HG03280 (cell line): ENCODE results near the gene DCTN2.
"Not testable (repeated sequence)": the region's sequence is repeated elsewhere in the genome, so short reads cannot be mapped to it uniquely, and the experiment has no call there.

Experiments used
- ATAC-seq: cut with Tn5 transposase; IDR thresholded peaks from one replicate; pipeline ENCODE4 v1.9.1; 2021; ENCODE audit warnings: mild to moderate bottlenecking, moderate library complexity; ENCODE audit not compliant: unreplicated experiment

DCTN2 gene

DNA sequence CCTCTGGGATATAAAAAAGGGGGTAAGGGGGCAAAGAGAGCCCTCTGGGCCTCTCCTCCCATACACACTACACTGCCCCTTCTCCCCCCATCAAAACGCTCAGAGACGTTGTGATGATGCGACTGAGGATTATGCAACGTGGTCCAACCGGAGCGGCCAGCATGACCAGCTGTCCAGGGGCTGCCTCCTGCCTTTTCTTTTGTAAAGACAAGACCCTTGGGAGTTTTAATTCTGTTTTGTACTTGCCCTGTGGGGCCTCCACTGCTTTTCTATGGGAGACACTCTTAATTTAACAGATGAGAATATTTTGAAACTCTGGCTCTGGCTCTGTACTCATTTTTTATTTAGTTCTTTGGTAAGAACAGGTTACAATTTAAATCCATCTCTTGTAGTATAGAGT, 17.2 kb downstream of the DCTN2 start:
- ATAC-seq, result no peak

DNA sequence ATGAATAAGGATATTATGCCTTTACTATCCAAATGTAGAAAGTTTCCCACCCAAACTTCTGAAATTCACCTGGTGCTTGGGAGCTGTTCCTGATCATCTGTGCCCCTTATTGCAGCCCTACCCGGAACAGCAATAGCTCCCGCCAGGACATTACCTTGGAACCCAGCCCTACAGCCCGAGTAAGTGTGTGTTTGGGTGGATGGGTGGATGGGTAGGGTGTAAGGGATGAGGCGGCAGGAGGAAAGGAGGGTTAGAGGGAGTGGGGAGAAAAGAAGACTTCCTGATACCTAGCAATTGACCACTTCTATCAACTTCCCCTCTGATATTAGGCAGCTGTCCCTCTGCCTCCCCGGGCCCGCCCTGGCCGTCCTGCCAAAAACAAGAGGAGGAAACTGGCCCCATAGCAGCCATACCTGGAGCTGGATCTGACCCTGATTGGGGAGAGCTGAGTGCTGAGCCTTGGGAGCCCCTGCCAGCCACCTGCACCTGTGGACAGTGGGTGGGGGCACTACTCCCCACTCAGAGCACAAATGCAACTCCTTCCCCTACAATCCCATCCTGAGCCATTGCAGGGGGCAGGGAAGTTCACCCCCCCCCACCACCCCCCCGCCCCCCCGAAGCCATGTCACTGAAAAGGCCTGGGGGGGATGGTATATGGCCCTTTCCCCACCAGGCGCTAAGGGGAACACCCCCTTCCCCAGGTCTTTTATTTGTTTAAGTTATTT, 18.0 kb downstream of the DCTN2 start:
- ATAC-seq, result no peak

GRCh38 chr12:57528176-57528575, 18.8 kb downstream of the DCTN2 start:
- ATAC-seq, result no peak

GRCh38 chr12:57527184-57527583, 19.8 kb downstream of the DCTN2 start:
- no peak for ATAC-seq

- no peak for ATAC-seq
These were observed 20.4 kb downstream of the DCTN2 start for GRCh38 chr12:57526477-57527126.

GRCh38 chr12:57525615-57526383, 21.2 kb downstream of the DCTN2 start:
- no peak for ATAC-seq

DNA sequence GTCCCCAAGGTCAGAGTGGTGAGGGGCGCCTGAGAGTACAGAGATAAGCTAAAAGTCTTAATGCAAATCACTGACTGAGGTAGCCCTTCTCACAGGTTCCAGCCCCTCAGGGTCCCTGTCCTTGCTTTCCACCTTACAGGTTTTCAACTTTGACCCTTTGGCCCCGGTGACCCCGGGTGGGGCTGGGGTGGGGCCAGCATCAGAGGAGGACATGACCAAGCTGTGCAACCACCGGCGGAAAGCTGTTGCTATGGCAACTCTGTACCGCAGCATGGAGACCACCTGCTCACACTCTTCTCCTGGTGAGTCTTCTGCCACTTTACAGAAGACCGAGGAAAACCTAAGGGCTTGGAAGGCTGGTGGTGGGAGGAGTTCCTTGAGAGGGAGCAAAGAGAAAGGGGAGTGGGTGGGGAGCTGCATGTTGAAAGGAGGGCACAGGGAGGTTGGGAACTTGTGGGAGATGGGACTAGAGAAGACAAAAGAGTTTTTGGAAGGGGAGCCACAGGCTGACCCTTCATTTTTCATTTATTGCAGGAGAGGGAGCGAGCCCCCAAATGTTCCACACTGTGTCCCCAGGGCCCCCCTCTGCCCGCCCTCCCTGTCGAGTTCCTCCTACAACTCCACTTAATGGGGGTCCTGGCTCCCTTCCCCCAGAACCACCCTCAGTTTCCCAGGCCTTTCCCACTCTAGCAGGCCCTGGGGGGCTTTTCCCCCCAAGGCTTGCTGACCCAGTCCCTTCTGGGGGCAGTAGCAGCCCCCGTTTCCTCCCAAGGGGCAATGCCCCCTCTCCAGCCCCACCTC, 22.0 kb downstream of the DCTN2 start:
- no peak for ATAC-seq

DNA sequence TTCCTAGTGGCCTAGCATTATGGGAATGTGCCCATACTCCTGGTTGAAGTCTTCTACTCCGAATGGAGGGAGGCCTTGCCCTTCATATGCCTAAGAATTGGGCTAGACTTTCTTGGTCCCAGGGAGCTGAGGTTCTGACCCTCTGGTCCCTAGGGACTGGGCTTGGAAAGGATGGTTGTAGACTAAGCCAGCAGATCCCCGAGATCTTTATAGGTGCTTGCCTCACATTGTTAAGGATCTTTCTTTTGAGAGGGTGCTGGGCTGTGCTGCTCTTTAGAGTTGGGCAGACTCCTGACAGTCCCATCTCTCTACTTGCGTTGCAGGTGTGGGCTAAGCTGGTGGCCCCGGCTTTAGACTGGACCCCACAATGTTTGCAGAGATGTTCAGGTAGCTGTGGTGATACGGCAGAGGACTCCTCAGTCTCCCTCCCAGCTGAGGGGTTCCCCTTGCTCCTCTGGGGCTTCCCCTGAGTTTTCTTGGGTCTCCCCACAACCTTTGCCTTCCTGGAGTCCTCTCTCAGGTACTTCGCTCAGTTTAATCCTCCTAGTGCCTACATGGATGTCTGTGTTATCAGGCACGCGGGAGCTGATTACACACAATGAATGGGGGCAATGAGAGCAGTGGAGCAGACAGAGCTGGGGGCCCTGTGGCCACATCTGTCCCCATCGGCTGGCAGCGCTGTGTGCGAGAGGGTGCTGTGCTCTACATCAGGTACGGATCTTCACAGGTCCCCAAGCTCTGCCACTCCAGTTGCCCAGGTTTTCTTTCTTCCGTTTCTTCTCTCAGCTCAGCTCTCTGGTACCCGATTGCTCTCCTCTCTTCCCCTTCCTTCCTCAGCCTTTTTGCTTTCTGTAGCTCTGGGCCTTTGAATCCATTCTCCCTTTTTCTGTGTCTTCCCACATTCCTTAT, 23.0 kb downstream of the DCTN2 start:
- no peak for ATAC-seq

- no peak for ATAC-seq
These were observed 23.9 kb downstream of the DCTN2 start for GRCh38 chr12:57522887-57523705.

DNA sequence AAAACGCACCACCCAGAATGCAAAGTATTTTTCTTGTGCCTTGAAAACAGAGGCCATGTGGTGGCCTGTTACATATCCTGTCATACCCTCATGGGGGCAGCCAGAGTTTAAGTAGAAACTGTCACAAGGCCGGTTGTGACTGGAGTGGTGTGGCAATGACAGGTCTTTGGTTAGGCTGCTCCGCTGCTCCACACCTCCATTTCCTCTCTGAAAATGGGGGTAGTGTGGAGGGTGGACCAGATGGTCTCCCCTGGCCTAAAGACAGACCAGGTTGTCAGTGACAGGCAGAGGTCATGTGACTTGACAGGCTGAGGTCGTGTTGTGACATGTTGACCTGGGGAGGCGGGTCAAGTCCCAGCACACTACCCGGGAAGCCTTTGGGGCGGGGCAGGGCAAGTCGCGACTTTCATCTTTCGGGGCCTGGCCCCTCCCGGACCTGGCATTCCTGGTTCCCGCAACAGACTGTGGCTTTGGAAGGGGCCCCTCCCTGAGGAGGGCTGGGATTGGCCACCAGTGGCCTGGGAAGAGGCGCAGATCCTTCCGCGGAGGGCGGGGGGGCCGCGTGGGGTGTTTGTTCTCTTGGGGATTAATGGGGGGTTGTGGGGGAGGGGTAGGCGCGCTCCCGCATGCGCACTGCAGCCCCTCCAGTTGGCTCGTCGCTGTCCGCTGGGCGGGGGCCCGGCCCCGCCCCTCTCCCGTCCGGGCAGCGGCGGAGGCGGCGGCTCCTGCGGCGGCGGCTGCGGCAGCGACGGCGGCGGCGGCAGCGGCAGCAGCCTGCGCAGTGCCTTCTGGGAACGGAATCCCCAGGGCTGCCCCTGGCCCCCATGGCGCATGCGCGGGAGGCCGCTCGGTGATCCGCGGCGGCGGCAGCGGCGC, 24.7 kb downstream of the DCTN2 start, which contains the start of gene MBD6:
Gene MBD6, plus strand, starts transcription at position 814 of the 876 bp plus-strand sequence. CDS start 1,480 bp downstream, outside the sequence.
- ATAC-seq, result peak; percentile 44

DNA sequence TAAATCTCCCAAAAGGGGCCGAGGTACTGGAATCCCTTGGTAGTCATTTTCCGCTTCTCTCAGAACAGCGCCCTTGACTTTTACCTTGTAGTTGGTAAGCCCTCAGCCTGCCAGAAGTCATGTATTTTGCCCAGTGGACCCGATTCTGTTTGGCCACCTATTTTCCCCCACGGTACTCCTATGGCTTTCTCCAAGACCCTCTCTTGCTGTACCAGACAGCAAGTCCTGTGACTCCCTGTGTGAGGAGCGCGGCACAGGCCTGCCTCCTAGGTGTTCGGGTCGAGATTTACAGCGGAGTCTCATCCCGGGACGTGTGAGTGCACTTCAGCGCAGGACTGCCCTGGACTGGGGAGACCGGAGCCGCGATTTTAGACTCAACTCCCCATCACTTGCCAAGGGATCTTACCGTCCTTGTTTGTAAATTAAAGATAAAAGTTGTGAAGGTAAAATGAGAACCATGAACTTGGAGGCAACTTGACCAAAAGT, 25.4 kb downstream of the DCTN2 start:
- no peak for ATAC-seq

- peak; percentile 63 for ATAC-seq
These were observed 26.8 kb downstream of the DCTN2 start, which contains the start of gene DDIT3 for GRCh38 chr12:57520053-57520818. Gene DDIT3 (minus strand): TSS chr12:57520514. CDS start chr12:57517406, 3,108 bp downstream.

GRCh38 chr12:57519796-57520052, 27.3 kb downstream of the DCTN2 start:
- peak; percentile 2 for ATAC-seq

GRCh38 chr12:57518920-57519795, 27.8 kb downstream of the DCTN2 start:
- ATAC-seq, result no peak

GRCh38 chr12:57518176-57518919, 28.6 kb downstream of the DCTN2 start:
- no peak for ATAC-seq

DNA sequence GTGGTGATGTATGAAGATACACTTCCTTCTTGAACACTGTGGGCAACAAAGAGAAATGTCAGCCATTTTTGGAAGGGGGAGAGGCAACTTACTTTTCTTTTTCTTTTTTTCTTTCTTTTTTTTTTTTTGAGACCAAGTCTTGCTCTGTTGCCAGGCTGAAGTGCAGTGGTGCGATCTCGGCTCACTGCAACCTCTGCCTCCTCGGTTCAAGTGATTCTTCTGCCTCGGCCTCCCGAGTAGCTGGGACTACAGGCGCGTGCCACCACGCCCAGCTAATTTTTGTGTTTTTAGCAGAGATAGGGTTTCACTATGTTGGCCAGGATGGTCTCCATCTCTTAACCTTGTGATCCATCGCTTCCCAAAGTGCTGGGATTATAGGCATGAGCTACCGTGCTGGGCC, 29.3 kb downstream of the DCTN2 start:
- ATAC-seq, result not testable (repeated sequence)
